GM21619 (cell line): ENCODE results near the gene SNED1.

Experiments
- ATAC-seq: cut with Tn5 transposase; IDR thresholded peaks from one replicate; pipeline ENCODE4 v1.9.1; 2021; ENCODE audit not compliant: unreplicated experiment

The SNED1 gene

DNA sequence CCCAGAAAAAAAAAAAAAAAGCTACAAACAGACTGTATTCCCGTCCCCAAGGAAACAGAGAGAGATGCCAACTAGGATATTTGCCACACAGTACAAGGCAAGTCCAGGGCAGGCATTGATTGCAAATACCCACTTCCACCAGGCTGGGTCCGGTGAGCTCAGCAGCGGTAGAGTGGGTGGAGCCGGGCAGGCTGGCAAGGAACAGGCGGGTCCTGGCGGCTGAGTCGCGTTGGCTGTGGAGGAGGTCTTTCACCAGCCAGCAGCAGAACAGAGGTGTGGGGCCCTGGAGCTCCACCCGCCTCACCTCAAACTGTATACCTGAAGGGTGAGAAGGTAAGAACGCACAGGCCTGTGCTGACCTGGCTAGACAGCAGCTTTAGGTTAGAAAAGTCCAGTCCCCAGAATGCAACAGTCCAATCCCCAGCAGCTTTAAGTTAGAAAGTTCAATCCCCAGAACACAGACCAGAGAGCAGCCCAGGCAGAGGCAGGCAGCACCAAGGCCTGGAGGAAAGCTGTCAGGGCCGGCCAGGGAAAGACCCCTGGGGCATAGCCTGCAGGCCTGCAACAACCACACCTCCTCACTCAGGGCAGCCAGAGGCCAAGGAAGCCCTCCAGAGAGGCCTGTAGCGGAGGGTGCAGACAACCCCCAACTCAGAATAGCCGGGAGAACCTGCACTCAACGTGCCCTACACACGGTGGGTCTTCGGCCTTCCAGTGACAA, 125.6 kb downstream of the SNED1 start:
- no peak for ATAC-seq

DNA sequence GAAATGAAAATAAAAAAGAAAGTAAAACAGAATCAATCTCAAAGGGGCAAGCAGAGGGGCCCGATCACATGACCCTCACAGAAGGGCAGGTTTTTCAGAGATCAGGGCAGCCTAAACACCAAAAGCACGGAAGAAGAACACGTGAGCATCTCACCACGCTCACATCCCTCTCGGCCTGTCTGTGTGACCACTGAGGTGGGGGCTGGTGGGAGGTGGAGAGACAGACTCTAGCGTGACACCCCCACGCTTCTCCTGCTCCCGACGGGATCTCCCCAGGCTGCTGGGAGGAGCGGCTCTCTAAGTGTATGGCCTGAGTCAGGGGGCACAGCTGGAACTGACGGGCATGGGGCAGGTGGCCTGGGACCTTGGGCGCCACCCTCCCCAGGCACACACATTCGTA, 127.2 kb downstream of the SNED1 start:
- no peak for ATAC-seq

- ATAC-seq, result no peak
Measured at GRCh38 chr2:241126201-241126611, 127.8 kb downstream of the SNED1 start.

GRCh38 chr2:241126771-241127202, 128.4 kb downstream of the SNED1 start:
- ATAC-seq, result no peak

GRCh38 chr2:241128266-241128665, 129.8 kb downstream of the SNED1 start:
- no peak for ATAC-seq

DNA sequence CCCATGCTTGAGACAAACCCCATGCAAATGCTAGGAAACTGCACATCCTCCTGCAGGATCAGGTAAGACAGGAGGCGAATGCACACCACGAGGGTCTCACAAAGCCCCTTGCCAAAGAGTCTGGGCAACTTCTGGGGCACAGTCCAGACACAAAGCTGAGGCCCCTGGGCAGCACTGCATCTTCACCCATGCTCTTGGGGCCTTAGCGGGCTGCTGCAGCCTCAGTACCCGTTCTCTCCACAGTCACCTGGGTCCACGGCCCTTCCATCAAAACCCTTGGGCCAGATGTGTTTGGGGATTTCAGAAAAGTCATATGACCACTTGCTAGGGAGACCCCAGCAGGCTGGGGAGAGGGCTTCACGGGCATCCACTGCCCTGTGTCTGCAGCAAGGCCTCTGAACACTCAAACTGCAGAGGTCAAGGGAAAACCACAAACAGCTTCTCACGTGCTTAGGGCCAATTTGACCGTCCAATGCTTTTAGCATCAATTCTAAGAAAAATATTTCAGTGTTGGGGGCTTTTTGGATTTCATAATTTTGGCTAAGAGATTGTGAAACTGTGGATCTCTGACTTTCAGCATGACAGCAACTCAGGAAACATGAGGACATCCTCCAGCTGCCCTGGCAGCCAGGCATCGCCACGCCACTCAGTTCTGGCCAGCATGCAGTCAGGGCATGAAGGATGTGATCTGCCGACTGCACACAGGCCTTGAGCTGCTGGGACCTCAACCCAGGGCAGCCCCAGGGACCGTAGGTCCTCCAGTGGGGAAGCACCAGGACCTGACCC, 130.9 kb downstream of the SNED1 start:
- ATAC-seq, result no peak

- no peak for ATAC-seq
Measured at GRCh38 chr2:241130316-241130715, 131.9 kb downstream of the SNED1 start.

DNA sequence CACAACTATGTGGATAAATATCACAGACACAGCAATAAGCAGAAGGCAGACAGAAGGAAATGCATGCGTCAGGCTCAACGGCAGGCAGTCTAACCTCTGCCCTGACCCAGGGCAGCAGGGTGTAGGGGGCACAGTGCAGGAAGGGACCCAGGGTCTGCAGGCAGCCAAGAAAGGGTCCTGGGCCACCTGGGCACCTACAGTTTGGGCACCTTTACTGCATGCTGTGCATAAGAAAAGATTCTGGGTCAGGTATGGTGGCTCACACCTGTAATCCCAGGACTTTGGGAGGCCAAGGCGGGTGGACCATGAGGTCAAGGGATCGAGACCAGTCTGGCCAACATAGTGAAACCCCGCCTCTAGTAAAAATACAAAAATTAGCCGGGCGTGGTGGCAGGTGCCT, 133.1 kb downstream of the SNED1 start:
- ATAC-seq, result no peak

GRCh38 chr2:241132538-241133435, 134.4 kb downstream of the SNED1 start:
- ATAC-seq, result no peak

GRCh38 chr2:241133436-241133820, 135.0 kb downstream of the SNED1 start:
- ATAC-seq, result no peak

GRCh38 chr2:241134711-241135110, 136.3 kb downstream of the SNED1 start:
- no peak for ATAC-seq

- no peak for ATAC-seq
Measured at GRCh38 chr2:241135737-241136136, 137.3 kb downstream of the SNED1 start.

DNA sequence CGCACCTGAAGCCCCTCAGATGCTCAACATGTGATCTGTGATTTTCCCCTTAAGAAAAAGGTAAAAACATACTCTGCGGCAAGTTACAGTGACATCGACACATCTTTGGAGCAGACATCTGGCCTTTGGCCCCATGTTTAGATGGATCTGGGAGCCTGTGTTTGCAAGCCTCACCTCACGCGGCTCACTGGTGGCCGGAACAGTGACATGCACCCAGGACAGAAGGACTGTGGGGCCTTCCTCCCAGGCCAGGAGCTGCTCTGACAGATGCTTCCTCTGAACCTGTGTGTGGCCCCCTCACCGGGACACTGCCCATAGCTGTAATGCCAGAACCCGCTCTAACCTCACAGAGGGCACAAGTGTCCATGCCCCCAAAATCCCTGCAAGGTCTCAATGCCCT, 137.8 kb downstream of the SNED1 start:
- no peak for ATAC-seq

- no peak for ATAC-seq
Measured at GRCh38 chr2:241136661-241137260, 138.3 kb downstream of the SNED1 start.

DNA sequence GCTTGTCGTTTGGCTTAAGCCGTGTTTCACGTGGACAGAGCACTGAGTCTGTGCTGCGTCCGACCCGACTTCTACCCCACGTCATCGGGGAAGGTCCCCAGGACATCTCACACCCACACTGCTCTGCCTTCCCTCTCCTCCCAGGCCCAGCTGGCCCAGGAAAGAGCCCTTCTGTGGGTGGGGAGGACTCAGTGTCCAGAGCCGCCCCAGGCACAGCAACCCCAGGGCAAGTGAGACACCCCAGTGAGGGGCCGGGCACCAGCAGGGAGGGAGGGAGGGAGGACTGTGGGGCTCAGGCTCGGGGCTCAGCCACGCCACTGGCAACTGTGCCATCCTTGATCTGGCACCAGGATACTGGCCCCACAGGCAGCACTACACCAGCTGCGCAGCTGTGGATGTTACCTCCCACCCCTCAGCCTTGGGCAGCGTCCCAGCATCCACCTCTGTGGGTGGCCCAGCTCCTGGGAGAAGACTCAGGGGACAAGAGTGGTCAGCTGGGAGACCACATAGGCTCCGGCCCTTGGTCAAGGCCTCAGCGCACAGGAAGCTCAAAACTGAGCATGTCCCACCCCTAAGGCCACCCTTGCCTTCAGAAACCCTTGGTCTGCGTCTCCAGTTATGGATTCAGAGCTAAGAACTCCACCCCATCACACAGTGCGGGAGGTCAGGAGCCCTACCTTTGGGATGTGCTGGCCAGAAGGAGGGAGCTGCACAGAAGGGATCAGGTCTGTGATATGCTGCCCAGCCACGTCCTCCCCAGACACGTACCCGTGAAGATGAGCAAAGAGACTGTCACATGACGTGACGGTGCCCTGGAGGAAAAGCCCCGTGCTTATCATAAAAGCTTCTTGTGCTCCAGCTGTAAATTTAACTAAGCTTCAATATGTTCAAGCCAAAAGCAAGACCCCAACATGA, 139.1 kb downstream of the SNED1 start:
- no peak for ATAC-seq

DNA sequence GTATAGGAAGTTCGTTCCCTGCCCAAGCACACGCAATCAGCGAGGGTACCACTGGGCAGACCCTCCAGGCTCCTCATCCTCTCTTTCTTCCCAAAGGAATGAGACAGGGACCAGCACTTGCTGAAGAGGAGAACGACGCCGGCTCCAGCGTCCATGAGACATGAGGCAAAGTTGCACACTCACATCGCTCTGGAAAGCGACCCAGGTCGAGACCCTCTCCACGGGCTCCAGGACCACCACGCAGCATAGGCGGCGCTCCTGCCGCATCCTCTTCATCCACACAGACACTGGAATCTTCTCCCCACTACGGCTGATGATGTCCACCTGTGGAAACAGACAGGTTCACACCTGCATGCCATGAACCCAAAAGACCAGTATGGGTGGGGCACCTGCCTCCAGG, 140.1 kb downstream of the SNED1 start:
- no peak for ATAC-seq

GRCh38 chr2:241139531-241140444, 141.4 kb downstream of the SNED1 start:
- ATAC-seq, result no peak

DNA sequence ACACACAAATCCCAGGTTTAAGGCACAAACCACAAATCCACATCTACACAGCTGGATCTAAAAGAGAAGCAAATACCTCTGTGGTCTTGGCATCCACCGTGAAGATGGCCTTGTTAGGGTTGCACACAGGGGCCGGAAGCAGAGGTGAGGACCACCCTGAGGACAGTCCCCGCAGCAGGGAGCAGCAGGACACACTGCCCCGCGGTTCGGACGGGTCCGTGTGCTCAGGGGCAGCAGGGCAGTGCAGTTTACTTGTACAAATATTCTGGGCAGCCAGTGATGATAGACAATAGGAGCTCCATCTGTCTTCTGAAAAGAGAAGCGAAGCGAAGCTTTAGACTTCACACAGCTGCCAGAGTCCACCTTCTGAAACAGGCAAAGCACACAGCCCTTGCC, 142.0 kb downstream of the SNED1 start:
- no peak for ATAC-seq

GRCh38 chr2:241141214-241141770, 142.9 kb downstream of the SNED1 start:
- no peak for ATAC-seq
